22Rv1 (cell line): ENCODE results near the gene INTS2.

Source experiments
- ZFX ChIP-seq: fragments of 450-650 bp; IDR thresholded peaks from 2 replicates; pipeline ENCODE4 v1.6.1; 2017; ENCODE audit warnings: antibody characterized with exemption, borderline replicate concordance
- TF ChIP-seq, protein P1 (sequence below): fragments of 450-650 bp; IDR thresholded peaks from 2 replicates; pipeline ENCODE4 v1.5.1; 2017; ENCODE audit warnings: mild to moderate bottlenecking

DNA sequence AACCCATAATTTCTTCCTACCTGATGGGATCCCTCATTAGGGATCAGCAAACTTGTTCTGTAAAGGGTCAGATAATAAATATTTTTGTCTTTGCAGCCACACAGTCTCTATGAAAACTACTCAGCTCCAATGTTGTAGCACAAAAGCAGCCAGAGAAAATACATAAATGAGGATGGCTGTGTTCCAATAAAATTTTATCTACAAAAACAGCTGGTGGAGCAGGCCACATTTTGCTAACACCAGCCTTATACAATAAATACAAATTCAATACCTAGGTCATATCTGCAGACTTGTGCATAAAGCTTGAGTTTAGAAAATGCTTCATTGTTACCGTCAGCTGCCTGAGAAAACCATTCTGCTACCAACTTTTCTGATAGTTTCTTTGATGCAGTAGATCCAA, 38.4 kb upstream of the INTS2 start:
- TF ChIP-seq, protein P1, sequence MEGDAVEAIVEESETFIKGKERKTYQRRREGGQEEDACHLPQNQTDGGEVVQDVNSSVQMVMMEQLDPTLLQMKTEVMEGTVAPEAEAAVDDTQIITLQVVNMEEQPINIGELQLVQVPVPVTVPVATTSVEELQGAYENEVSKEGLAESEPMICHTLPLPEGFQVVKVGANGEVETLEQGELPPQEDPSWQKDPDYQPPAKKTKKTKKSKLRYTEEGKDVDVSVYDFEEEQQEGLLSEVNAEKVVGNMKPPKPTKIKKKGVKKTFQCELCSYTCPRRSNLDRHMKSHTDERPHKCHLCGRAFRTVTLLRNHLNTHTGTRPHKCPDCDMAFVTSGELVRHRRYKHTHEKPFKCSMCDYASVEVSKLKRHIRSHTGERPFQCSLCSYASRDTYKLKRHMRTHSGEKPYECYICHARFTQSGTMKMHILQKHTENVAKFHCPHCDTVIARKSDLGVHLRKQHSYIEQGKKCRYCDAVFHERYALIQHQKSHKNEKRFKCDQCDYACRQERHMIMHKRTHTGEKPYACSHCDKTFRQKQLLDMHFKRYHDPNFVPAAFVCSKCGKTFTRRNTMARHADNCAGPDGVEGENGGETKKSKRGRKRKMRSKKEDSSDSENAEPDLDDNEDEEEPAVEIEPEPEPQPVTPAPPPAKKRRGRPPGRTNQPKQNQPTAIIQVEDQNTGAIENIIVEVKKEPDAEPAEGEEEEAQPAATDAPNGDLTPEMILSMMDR, result no peak
- TF ChIP-seq ZFX, result no peak
